ENCODE measurements around the gene TMCC1. TPM values are rescaled to one million over a fixed set of nuclear protein-coding genes. Genes with fewer than 3 reads are reported as not detected.
"Not testable (repeated sequence)": the region's sequence is repeated elsewhere in the genome, so short reads cannot be mapped to it uniquely, and the experiment has no call there.

The TMCC1 gene
- polyA plus RNA-seq, 6 donors from 2014 or later: 4.0 to 7.4 (median 5.7) TPM

DNA sequence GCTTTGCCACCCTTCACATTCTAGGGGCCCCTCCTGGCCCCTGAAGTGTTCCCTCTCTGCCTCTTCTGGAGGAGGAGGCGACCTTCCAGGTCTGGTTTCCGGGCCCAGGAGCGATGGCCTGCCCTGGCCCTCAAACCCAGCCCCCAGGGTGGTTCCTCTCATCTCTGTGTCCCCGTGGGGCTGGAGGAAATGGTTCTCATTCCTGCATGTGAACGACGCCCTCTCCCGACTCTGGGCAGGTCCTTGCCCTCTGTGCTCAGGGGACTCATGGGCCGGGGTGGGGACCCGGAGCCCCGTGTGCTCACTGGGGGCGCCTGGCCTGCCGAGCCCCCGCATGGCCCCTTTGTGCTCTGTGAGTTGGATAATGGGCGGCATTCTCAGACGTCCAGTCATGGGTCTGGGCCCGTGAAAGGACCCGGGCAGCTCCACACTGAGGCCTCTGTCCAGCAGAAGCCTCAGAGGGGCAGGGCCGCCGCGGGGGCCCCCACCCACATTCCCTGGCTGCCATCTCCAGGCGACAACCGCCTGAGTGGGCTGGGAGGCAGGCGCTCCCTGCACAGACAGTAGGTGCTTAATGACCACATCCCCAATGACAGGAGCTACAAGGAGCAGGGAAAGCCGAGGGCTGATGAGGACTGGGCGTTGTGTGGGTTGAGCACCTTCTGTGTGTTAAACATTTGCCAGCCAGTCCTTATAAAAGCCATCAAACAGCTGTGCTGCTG, 281.5 kb downstream of the TMCC1 start:
- no peak for DNase-seq
- Mint-ChIP-seq H3K4me3 (no peak overlapping the region), H3K27ac (peak overlapping the region in 1 of 6 donors; percentile 44), H3K9me3 (no peaks in the 10 kb centered on the region), H3K36me3 (peaks cover 0 to 5% of the 10 kb centered on the region in 2 donors), H3K4me1 (peaks cover 6 to 11% (median 9%) of the 10 kb centered on the region in 3 donors), H3K27me3 (peaks cover 16 to 53% (median 26%) of the 10 kb centered on the region in 3 donors)
- no peak for ATAC-seq (ENCODE audit: low read depth in 2 of 2)

DNA sequence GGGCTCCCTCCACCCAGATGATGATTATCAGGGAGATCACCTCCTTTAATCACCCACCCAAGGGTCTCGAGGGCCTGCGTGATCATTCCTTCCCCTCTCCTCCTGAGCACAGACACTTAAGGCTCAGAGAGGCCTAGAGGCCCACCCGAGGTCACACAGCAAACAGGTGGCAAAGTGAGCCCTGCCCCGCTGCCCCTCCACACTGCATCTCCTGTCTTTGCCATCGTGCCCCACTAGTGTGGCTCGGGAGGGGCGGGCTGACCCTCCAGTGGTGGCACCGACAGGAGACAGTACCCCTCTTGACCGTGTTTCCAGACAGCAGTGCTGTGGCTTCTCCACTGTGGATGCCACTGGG, 282.1 kb downstream of the TMCC1 start:
- Mint-ChIP-seq H3K9me3 (no peaks in the 10 kb centered on the region), H3K36me3 (peaks cover 0 to 8% of the 10 kb centered on the region in 2 donors), H3K4me3 (peak overlapping the region in 1 of 8 donors; percentile 21), H3K27ac (no peak overlapping the region), H3K4me1 (peaks cover 9 to 13% (median 11%) of the 10 kb centered on the region in 3 donors), H3K27me3 (peaks cover 15 to 54% (median 27%) of the 10 kb centered on the region in 3 donors)
- ATAC-seq (ENCODE audit: low read depth in 2 of 2) (no peak), DNase-seq (no peak)

DNA sequence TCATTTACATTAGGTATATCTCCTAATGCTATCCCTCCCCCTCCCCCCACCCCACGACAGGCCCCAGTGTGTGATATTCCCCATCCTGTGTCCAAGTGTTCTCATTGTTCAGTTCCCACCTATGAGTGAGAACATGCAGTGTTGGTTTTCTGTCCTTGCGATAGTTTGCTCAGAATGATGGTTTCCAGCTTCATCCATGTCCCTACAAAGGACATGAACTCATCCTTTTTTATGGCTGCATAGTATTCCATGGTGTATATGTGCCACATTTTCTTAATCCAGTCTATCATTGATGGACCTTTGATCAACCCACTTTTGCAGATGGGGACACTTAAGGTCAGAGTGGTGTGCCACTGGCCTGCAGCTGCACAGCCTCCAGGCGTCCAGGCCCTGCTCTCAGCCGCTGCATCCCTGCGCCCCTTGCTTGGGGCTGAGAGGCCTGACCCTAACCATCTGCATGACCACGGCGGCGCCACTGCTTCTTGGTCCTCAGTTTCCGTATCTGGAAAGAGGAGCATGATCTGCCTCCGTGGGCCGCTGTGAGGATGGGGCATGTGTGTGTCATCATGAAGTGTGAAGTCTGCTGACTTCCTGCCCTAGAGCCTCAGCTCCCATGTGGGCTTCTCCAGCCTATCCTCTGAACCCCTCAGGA, 282.6 kb downstream of the TMCC1 start:
- not testable (repeated sequence) for H3K9me3 Mint-ChIP-seq; H3K27ac Mint-ChIP-seq; ATAC-seq (ENCODE audit: low read depth in 2 of 2); H3K36me3 Mint-ChIP-seq; DNase-seq
- peaks cover 10 to 13% (median 11%) of the 10 kb centered on the region in 3 donors for H3K4me1 Mint-ChIP-seq
- H3K27me3 Mint-ChIP-seq: peaks cover 15 to 50% (median 28%) of the 10 kb centered on the region in 3 donors
- H3K4me3 Mint-ChIP-seq: peak overlapping the region in 1 of 8 donors; percentile 21

GRCh38 chr3:129610276-129610675, 283.2 kb downstream of the TMCC1 start:
- peaks cover 14 to 51% (median 30%) of the 10 kb centered on the region in 3 donors for H3K27me3 Mint-ChIP-seq
- DNase-seq: no peak
- H3K4me3 Mint-ChIP-seq: no peak overlapping the region
- peaks cover 14 to 17% (median 16%) of the 10 kb centered on the region in 3 donors for H3K4me1 Mint-ChIP-seq
- H3K9me3 Mint-ChIP-seq: no peaks in the 10 kb centered on the region
- H3K36me3 Mint-ChIP-seq: peaks cover 0 to 8% of the 10 kb centered on the region in 2 donors
- no peak for ATAC-seq (ENCODE audit: low read depth in 2 of 2)
- H3K27ac Mint-ChIP-seq: peak overlapping the region in 1 of 6 donors; percentile 29

GRCh38 chr3:129609591-129610182, 283.8 kb downstream of the TMCC1 start:
- H3K36me3 Mint-ChIP-seq: peaks cover 0 to 8% of the 10 kb centered on the region in 2 donors
- peak overlapping the region in 1 of 8 donors; percentile 68 for H3K4me3 Mint-ChIP-seq
- ATAC-seq (ENCODE audit: low read depth in 2 of 2) (no peak), DNase-seq (no peak)
- peaks cover 10 to 49% (median 31%) of the 10 kb centered on the region in 3 donors for H3K27me3 Mint-ChIP-seq
- H3K27ac Mint-ChIP-seq: peak overlapping the region in 1 of 6 donors; percentile 42
- peaks cover 14 to 17% (median 16%) of the 10 kb centered on the region in 3 donors for H3K4me1 Mint-ChIP-seq
- no peaks in the 10 kb centered on the region for H3K9me3 Mint-ChIP-seq

- peak overlapping the region in 6 of 8 donors; percentile 35 to 74 (median 68) for H3K4me3 Mint-ChIP-seq
- no peak for ATAC-seq (ENCODE audit: low read depth in 2 of 2)
- no peaks in the 10 kb centered on the region for H3K9me3 Mint-ChIP-seq
- H3K27me3 Mint-ChIP-seq: peaks cover 15 to 55% (median 37%) of the 10 kb centered on the region in 3 donors
- no peak for DNase-seq
- H3K4me1 Mint-ChIP-seq: peaks cover 16 to 17% (median 17%) of the 10 kb centered on the region in 3 donors
- peak overlapping the region in 2 of 6 donors; percentile 65 to 83 for H3K27ac Mint-ChIP-seq
- H3K36me3 Mint-ChIP-seq: peaks cover 0 to 8% of the 10 kb centered on the region in 2 donors
These were observed 284.4 kb downstream of the TMCC1 start for GRCh38 chr3:129608936-129609590.

GRCh38 chr3:129608087-129608935, 285.2 kb downstream of the TMCC1 start:
- peak overlapping the region; percentile 61 to 94 (median 76) for H3K4me3 Mint-ChIP-seq
- DNase-seq (no peak), ATAC-seq (ENCODE audit: low read depth in 2 of 2) (no peak)
- H3K9me3 Mint-ChIP-seq: no peaks in the 10 kb centered on the region
- peaks cover 20 to 58% (median 41%) of the 10 kb centered on the region in 3 donors for H3K27me3 Mint-ChIP-seq
- peaks cover 0 to 8% of the 10 kb centered on the region in 2 donors for H3K36me3 Mint-ChIP-seq
- H3K27ac Mint-ChIP-seq: peak overlapping the region in 1 of 6 donors; percentile 65
- peaks cover 16 to 19% (median 17%) of the 10 kb centered on the region in 3 donors for H3K4me1 Mint-ChIP-seq

- H3K4me1 Mint-ChIP-seq: peaks cover 16 to 19% (median 17%) of the 10 kb centered on the region in 3 donors
- DNase-seq: no peak
- H3K9me3 Mint-ChIP-seq: no peaks in the 10 kb centered on the region
- no peak for ATAC-seq (ENCODE audit: low read depth in 2 of 2)
- peaks cover 0 to 8% of the 10 kb centered on the region in 2 donors for H3K36me3 Mint-ChIP-seq
- H3K4me3 Mint-ChIP-seq: peak overlapping the region; percentile 81 to 94 (median 90)
- peaks cover 23 to 51% (median 41%) of the 10 kb centered on the region in 3 donors for H3K27me3 Mint-ChIP-seq
- peak overlapping the region in 1 of 6 donors; percentile 87 for H3K27ac Mint-ChIP-seq
These were observed 286.0 kb downstream of the TMCC1 start for GRCh38 chr3:129607391-129608068.

- Mint-ChIP-seq H3K27ac (peak within 1 kb of the TSS in 4 of 6 donors; percentile 77 to 95 (median 86)), H3K9me3 (no peaks in the 10 kb centered on the region), H3K4me1 (peaks cover 16 to 19% (median 17%) of the 10 kb centered on the region in 3 donors), H3K36me3 (peaks cover 0 to 8% of the 10 kb centered on the region in 2 donors), H3K4me3 (peak within 1 kb of the TSS; percentile 81 to 99 (median 94)), H3K27me3 (peaks cover 26 to 47% (median 41%) of the 10 kb centered on the region in 3 donors)
- DNase-seq: peak; percentile 15
- ATAC-seq (ENCODE audit: low read depth in 2 of 2): peak; percentile 37 to 42
These were observed 286.7 kb downstream of the TMCC1 start, which contains the start of gene PLXND1 for GRCh38 chr3:129606636-129607390. TSS of gene PLXND1 (minus strand) at chr3:129606676. CDS start at chr3:129606639, 37 bp downstream.

DNA sequence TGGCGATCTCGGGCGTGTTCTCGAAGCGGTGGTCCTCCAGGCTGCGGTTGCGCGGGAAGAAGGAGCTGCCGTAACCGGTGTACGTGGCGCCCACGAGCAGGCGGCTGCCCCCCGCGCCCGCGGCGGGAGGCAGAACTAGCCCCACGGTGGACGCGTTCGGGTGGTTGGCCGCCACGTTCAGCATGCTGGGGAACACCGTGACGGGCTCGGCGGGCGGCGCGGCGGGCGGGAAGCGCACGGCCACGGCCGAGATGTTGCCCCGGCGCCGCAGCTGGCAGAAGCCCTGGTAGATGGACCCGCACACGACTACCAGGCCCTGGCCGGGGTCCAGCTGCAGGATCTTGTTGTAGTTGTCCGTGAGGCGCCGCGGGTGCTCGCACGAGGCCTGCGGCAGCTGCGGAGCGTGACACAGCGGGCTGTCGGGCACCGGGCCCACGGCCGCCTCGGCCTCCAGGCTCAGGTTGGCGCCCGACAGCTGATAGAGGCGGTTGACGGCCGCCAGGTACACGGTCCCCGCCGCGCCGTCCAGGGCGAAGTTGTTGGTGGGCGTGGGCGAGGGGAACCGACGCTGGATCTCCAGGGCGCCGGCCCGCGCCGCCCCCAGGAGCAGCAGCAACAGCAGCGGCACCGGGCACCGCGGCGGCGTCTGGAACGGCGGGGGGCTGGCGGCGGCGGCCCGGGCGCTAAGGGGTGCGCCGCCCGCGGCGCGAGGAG, 287.4 kb downstream of the TMCC1 start:
- H3K27me3 Mint-ChIP-seq: peaks cover 26 to 42% (median 41%) of the 10 kb centered on the region in 3 donors
- H3K4me3 Mint-ChIP-seq: peak overlapping the region; percentile 72 to 99 (median 94)
- peaks cover 16 to 19% (median 17%) of the 10 kb centered on the region in 3 donors for H3K4me1 Mint-ChIP-seq
- H3K36me3 Mint-ChIP-seq: peaks cover 0 to 8% of the 10 kb centered on the region in 2 donors
- H3K9me3 Mint-ChIP-seq: no peaks in the 10 kb centered on the region
- peak overlapping the region in 3 of 6 donors; percentile 85 to 95 (median 86) for H3K27ac Mint-ChIP-seq
- ATAC-seq (ENCODE audit: low read depth in 2 of 2) (peak; percentile 12 to 18), DNase-seq (peak; percentile 14)
